NCI-H2227 (cell line): Measurements from ENCODE around the gene CLASP2.
A peak's percentile ranks its signal among the peaks of the same experiment; 100 is the strongest.
"Not testable (repeated sequence)": the region's sequence is repeated elsewhere in the genome, so short reads cannot be mapped to it uniquely, and the experiment has no call there.

ENCODE experiments used
- DNase-seq: peaks from one replicate; lab custom pipeline; 2025; ENCODE audit not compliant: unreplicated experiment; lab: John Stamatoyannopoulos, UW

CLASP2 gene

GRCh38 chr3:33690341-33690740 is 27.7 kb downstream of the CLASP2 start:
- DNase-seq = no peak

- DNase-seq = no peak
These were observed 30.5 kb downstream of the CLASP2 start for GRCh38 chr3:33687406-33688010.

- no peak for DNase-seq
These were observed 35.3 kb downstream of the CLASP2 start for GRCh38 chr3:33682770-33683169.

- no peak for DNase-seq
These were observed 36.4 kb downstream of the CLASP2 start for GRCh38 chr3:33681667-33682066.

GRCh38 chr3:33678073-33678472 is 40.0 kb downstream of the CLASP2 start:
- no peak for DNase-seq

GRCh38 chr3:33673436-33673835 is 44.6 kb downstream of the CLASP2 start:
- DNase-seq = not testable (repeated sequence)

GRCh38 chr3:33668618-33669017 is 49.4 kb downstream of the CLASP2 start:
- no peak for DNase-seq

- DNase-seq = no peak
These were observed 52.8 kb downstream of the CLASP2 start for GRCh38 chr3:33665294-33665693.

- no peak for DNase-seq
These were observed 53.9 kb downstream of the CLASP2 start for GRCh38 chr3:33664195-33664594.

- DNase-seq = no peak
These were observed 55.0 kb downstream of the CLASP2 start for GRCh38 chr3:33663042-33663441.

- no peak for DNase-seq
These were observed 58.1 kb downstream of the CLASP2 start for GRCh38 chr3:33659856-33660434.

- DNase-seq = peak; percentile 80
These were observed 58.8 kb downstream of the CLASP2 start for GRCh38 chr3:33658991-33659848.

- DNase-seq = no peak
These were observed 59.4 kb downstream of the CLASP2 start for GRCh38 chr3:33658621-33658990.

GRCh38 chr3:33658039-33658438 is 60.0 kb downstream of the CLASP2 start:
- DNase-seq = no peak

- no peak for DNase-seq
These were observed 65.3 kb downstream of the CLASP2 start for GRCh38 chr3:33652736-33653135.

GRCh38 chr3:33651101-33651500 is 67.0 kb downstream of the CLASP2 start:
- not testable (repeated sequence) for DNase-seq

GRCh38 chr3:33650495-33650894 is 67.6 kb downstream of the CLASP2 start:
- no peak for DNase-seq

- DNase-seq = no peak
These were observed 69.3 kb downstream of the CLASP2 start for GRCh38 chr3:33648793-33649192.

- DNase-seq = no peak
These were observed 71.6 kb downstream of the CLASP2 start for GRCh38 chr3:33646406-33646805.

GRCh38 chr3:33645060-33645647 is 72.9 kb downstream of the CLASP2 start:
- DNase-seq = peak; percentile 55

GRCh38 chr3:33644582-33644981 is 73.5 kb downstream of the CLASP2 start:
- no peak for DNase-seq

GRCh38 chr3:33642806-33643205 is 75.2 kb downstream of the CLASP2 start:
- DNase-seq = no peak
